ENCODE results near the gene KRTAP12-3.
"Not testable (repeated sequence)": the region's sequence is repeated elsewhere in the genome, so short reads cannot be mapped to it uniquely, and the experiment has no call there.

Gene KRTAP12-3

DNA sequence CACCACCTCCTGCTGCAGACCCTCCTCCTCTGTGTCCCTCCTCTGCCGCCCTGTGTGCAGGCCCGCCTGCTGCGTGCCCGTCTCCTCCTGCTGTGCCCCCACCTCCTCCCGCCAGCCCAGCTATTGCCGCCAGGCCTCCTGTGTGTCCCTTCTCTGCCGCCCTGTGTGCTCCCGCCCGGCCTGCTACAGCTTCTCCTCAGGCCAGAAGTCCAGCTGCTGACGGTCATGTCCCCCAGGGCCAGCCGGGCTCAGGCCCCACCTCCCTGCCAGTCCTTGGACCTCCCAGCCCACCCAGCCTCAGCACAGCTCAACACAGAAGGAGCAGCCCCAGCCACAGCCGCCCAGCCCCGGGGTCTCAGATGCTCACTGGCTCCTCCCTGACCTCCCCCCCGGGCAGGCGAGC lies 29.9 kb upstream of the KRTAP12-3 start:
- not testable (repeated sequence) for DNase-seq

DNA sequence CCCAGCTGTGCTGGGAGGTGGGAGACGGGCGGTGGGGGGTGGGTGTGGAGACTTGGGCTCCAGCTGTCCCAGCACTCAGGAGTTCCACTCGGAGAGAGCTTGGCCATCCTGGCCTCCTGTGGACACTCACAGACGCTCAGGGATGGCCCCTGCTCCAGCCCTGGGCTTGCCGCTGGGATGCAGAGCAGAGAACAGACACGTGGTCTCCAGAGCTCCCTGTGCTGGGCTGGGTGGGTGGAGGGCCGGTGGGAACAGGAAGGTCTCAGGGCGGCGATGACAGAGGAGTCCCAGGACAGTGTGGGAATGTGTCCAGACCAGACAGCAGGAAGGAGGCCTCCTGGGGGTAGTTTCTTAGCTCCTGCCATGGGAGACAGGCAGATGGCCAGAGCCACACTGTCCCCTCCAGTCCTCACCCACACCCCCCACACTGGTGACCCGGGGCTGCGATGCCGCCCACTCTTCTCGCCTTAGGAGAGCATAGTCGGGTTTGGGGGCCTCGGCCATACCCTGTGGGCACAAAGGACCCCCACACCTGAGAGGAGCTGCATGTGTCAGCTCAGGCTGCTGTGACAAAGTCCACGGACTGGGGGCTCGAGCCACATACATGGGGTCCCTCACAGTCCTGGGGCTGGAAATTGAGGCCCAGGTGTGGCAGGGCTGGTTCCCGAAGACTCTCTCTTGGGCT lies 28.9 kb upstream of the KRTAP12-3 start:
- no peak for DNase-seq

DNA sequence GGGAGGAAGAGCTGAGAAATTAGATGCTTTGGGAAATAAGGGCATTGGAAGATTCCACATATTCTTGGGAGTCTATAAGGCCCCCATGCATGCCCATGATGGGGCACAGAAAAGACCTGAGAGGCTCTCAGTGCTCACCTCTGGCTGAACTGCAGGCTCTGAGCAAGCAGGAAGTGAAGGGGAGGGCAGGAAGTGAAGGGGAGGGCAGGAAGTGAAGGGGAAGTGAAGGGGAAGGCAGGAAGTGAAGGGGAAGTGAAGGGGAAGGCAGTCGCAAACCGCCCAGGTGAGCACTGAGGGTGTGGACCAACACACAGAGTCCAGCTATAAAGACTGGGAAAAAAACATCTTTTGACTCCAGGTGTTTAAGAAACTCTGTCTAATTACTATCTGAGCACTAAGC lies 27.3 kb upstream of the KRTAP12-3 start:
- no peak for DNase-seq

DNA sequence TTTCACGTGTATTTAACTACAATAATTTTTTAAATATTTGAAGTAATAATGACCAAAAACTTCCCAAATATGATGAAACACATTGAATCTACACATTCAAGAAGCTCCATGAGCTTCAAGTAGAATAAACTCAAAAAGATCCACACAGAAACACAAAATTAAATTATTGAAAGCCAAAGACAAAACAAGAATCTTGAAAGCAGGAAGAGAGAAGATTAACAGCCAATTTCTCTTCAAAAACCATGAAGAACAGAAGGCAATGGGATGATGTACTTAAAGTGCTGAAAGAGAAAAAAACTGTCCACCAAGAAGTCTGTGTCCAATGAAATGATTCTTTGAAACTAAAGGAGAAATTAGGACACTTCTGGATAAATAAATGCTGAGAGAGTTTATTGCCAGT lies 25.7 kb upstream of the KRTAP12-3 start:
- no peak for DNase-seq

DNA sequence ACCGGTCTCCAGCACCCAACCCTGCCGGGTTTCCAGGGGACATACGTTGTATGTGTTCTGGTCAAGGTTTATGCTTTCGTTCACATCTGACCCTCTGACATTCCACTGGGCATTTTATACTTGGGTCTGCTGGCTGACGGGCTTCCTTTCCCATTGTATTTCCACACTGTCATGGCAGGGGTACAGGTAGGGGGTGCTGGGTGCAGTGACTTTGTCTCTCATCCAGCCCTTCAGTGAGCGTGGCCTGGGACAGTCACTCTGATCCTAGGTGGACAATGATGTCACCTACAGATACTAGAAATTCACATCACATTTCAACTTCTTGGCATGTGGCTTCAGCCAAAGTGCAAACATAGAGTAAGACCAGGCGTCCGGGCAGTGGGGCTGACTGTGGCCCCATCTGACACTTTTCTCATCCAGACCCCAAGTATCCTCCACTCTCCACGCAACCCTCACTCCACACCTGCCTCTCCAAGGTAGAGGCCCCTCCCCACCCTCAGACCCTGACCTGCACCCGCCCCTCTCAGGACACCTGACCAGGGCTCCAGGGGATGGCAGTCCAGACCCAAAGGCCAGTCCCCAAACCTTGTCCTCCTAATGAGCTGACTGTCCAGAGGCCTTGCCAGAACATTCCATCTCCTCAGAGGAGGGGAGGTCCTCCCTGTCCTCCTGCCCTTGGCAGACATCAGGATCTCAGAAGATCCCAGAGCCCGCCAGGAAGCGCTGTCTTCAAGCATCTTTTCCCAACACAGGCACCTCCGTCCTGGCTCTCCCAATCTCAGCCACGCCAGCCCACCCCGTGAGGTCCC lies 21.3 kb upstream of the KRTAP12-3 start:
- no peak for DNase-seq

DNA sequence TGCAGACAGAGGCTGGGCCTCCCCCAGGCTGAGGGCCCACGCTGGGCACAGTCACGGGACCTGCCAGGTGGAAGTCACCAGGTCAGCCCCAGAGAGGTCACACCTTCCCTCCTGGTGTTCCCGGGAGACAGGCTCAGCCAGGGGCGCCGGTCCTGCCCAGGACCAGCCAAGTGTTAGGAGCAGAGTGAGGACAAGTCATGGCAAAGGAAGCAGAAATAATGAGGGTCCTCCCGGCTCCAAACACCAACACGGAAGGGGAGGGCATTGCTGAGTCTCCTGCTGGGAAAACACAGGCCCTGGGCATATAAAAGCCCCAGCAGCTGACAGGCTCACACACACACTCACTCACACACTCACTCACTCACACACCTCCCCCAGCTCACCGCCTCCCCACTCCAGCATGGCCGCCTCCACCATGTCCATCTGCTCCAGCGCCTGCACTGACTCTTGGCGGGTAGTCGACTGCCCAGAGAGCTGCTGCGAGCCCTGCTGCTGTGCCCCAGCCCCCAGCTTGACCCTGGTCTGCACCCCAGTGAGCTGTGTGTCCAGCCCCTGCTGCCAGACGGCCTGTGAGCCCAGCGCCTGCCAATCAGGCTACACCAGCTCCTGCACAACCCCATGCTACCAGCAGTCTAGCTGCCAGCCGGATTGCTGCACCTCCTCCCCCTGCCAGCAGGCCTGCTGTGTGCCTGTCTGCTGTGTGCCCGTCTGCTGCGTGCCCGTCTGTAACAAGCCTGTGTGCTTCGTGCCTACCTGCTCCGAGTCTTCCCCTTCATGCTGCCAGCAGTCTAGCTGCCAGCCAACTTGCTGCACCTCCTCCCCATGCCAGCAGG lies 20.5 kb upstream of the KRTAP12-3 start, which contains the start of gene KRTAP10-10:
Gene KRTAP10-10 (plus strand): TSS at position 339 of the 833 bp plus-strand sequence. CDS start 62 bp downstream, at position 401.
- no peak for DNase-seq

DNA sequence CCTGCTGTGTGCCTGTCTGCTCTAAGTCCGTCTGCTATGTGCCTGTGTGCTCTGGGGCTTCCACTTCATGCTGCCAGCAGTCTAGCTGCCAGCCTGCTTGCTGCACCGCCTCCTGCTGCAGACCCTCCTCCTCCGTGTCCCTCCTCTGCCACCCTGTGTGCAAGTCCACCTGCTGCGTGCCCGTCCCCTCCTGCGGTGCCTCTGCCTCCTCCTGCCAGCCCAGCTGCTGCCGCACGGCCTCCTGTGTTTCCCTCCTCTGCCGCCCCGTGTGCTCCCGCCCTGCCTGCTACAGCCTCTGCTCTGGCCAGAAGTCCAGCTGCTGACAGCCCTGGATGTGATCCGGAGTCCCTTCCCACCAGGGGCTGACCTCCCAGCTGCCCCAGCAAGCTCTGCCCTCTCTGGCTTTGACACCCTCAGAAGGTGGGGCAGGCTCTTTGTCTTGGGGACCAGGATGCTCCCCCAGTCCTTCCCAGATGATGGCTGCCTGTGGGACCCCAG lies 19.8 kb upstream of the KRTAP12-3 start:
- not testable (repeated sequence) for DNase-seq

DNA sequence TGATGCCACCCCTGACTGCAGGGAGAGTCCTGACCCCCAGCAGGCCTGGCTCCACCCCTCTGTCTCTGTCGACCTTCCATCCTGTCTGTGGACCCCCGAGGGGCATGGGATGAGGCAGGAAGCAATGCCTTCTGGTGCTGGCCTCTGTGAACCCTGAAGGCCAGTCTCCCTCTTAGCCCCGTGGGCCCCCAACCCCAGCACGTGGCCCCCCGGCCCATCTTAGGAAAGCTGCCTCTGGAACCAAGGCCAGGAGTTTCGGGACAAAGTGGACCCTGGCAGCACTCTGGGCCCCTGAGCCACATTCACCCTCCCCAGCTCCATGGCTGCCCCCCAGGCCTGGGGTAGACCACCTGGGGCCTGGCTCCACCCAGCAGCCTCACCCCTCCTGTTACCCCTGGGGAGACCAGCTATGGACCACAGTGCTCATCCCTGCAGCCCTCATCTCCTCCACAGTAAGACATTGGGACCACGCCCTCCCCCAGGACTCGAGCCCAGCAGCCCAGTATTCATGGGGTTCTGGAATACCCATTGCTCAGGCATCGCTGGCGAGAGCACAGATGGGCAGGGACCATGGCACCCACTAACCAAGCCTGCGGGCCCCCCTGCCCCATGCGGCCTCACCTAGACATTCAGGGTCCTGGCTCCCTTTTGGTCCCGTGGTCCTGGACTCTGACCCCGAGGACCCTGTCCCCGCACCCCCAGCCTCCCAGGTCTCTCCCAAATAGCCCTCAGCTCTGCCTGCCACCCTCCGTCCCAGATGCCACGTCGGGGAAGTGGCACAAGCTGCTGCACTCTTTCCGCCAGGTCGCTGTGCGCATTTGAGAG lies 19.0 kb upstream of the KRTAP12-3 start:
- not testable (repeated sequence) for DNase-seq

DNA sequence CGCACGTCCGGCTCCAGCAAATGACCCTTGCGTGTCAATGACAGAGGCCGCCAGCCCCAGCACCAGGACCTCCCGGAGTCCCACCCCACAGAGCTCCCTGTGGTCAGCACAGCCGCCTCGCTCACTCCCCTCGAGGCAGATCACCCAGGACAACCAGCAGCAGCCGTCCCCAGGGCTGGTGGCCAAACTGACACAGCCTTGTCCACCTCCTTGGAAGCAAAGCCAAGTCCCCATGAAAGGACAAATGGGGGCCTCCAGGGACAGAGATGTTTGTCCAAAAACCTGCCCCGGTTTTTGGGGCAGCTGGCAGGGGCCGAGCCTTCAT lies 18.4 kb upstream of the KRTAP12-3 start:
- DNase-seq: no peak

DNA sequence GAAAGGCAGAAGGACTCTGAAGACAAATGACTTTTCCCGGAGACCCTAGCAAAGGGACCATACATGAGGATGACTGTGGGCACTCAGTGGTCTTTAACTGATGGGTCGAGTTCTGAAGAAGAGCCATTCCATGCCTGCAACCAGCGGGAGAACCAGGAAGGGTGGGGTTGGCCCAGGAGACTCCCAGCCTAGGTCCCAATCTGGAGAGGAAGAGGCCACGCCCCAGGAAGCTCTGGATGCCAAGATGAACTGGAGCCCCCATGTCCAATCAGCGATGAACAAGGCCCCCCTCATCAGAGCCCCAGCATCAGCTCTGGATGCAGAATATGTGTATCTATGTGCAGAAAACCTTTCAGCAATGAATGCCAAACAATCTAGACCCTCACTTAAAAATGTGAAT lies 17.0 kb upstream of the KRTAP12-3 start:
- DNase-seq: no peak

DNA sequence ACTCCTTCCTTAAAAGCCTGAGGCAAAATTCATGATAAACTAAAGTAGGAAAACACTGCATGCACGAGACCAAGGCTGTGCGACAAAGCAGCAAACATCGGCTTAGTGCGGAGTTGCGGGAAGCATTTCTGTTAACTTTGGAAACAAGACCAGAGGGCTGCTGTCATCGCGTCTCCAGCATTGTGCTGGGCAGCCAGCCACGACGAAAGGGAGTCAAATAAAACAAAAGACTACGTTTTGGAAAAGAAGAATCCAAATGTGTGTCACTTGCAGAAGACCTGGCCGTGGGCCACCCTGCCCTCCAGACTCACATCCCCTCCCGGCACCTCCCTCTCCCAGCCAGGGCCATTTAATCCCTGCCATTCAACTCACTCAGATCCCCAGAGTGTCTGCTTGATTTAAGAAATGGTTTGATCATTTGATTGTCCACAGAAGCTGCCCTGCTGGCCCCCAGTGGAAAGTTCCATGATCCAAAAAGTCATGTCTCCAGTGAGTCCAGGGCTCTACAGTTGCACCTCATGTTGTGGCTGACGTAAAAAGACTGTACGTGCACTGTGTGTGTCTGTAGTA lies 13.9 kb upstream of the KRTAP12-3 start:
- DNase-seq: no peak

DNA sequence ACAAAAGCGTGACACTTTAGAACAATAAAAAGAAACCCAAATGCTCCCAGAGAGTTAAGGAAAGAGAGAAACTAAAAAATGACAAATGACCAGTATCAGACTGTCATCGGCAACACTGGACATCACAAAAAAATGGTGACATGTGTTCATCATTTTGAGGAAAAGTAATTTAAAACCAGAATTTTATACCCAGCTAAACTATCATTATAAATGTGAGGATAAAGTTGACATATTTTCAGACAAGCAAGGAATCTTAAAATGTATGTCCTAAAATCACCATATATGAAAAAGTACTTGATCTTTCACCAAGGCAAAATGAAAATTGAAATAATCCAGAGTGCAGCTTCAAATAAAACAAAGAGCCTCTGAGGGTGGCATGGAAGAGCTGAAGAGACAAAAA lies 12.9 kb upstream of the KRTAP12-3 start:
- DNase-seq: no peak

DNA sequence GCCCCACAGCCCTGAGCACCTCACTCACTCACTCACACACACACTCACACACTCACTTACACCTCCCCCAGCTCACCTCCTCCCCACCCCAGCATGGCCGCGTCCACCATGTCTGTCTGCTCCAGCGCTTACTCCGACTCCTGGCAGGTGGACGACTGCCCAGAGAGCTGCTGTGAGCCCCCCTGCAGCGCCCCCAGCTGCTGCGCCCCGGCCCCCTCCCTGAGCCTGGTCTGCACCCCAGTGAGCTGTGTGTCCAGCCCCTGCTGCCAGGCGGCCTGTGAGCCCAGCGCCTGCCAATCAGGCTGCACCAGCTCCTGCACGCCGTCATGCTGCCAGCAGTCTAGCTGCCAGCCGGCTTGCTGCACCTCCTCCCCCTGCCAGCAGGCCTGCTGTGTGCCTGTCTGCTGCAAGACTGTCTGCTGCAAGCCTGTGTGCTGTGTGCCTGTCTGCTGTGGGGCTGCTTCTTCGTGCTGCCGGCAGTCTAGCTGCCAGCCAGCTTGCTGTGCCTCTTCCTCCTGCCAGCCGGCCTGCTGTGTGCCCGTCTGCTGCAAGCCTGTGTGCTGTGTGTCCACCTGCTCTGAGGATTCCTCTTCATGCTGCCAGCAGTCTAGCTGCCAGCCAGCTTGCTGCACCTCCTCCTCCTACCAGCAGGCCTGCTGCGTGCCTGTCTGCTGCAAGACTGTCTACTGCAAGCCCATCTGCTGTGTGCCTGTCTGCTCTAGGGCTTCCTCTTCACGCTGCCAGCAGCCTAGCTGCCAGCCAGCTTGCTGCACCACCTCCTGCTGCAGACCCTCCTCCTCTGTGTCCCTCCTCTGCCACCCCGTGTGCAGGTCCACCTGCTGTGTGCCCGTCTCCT lies 11.1 kb upstream of the KRTAP12-3 start, which contains the start of gene KRTAP10-11:
Gene KRTAP10-11 (plus strand): TSS at position 49 of the 856 bp plus-strand sequence. CDS start 45 bp downstream, at position 94.
- DNase-seq: not testable (repeated sequence)

DNA sequence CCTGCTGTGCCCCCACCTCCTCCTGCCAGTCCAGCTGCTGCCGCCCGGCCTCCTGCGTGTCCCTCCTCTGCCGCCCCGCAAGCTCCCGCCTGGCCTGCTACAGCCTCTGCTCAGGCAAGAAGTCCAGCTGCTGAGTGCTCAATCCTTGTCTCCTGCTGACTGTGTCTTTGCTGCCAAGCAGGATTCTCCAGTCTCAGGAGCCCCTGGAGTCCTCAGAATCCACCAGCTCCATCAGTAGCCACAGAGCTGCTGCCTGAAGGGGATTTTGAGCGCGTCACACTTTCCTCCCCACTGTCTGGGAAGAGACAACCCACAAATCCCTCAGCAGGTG lies 10.5 kb upstream of the KRTAP12-3 start:
- no peak for DNase-seq

DNA sequence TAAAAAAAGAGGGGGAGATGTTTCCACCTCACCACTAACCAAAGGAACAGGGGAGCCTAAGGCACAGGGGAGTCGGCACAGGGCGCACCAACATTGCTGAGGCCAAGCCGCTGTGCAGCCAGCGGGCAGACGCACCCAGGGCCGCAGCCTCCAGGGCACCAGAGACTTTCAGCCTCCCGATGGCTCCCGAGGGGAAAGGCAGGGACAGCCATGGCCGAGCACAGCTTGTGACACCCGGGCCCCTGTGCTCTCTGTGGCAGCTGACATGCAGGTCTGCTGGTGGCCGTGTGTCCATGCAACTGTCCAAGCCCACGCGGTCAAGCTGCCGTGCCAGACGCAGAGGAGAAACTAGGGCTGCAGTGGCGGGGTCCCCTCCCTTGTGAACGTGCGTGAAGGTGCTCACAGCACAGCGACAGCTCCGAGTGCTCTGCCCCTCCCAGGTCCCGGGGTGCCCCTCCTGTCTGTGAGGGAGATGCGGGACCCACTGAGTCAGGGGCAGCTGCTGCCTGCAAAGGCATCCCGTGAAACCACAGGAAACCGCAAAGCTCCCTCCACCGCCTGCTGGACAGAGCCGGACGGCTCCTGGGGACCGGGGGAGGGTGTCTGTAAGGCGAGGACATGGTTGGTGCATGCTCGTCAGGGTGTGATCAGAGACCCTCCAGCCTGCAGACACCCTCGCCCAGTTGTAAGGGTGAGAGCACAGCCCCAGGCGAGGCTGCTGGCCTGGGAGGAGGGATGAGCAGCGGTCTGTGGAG lies 9.0 kb upstream of the KRTAP12-3 start:
- no peak for DNase-seq

DNA sequence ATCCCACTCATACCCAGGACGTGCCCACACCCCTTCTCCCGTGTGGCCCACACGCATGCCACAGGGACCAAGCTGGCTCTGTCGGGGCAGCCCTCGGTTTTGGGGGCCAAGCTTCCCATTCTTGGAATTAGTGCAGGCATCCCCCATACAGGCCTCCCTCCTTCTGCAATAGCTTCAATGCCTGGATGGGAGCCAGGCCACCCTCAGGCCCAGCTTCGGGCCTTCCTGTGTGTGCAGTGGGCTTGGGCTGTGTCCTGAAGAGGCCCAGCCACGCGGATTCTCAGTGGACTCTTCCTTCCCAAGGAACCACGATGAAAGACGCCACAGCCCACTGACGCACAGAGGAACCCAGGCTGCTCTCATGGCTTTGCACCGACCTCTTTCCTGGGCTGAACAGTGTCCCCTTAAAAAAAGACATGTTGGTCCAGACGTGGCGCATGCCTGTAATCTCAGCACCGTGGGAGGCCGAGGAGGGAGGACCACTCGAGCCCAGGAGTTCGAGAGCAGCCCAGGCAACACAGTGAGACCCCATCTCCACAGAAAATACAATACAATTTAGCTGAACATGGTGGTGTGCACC lies 8.1 kb upstream of the KRTAP12-3 start:
- no peak for DNase-seq

DNA sequence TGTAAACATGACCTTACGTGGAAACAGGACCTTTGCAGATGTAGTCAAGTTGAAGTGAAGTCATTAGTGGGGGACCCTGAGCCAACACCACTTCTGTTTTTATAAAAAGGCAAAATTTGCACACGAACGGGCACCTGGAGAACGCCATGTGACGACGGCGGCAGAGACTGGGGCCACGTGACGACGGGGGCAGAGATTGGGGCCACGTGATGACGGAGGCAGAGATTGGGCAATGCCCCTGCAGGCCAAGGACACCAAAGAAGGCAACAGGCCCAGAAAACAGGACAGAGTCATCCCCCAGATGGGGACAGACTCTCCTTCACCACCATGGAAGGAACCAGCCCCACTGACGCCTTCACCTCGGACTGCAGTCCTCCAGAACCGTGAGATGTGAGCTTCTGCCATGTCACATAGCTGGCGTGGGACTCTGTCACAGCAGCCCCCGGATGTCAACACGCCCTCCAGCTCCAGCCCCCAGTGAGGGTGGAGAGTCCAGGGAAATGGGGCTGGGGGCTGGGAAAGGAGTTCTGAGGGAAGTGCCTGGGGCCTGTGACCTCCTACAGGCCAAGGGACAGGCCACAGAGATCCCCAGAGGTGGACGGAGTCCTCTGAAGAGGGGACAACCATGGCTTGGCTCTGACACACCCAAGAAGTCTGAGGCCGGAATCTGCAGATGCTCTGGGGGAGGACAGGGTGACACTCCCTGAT lies 7.3 kb upstream of the KRTAP12-3 start:
- DNase-seq: no peak

DNA sequence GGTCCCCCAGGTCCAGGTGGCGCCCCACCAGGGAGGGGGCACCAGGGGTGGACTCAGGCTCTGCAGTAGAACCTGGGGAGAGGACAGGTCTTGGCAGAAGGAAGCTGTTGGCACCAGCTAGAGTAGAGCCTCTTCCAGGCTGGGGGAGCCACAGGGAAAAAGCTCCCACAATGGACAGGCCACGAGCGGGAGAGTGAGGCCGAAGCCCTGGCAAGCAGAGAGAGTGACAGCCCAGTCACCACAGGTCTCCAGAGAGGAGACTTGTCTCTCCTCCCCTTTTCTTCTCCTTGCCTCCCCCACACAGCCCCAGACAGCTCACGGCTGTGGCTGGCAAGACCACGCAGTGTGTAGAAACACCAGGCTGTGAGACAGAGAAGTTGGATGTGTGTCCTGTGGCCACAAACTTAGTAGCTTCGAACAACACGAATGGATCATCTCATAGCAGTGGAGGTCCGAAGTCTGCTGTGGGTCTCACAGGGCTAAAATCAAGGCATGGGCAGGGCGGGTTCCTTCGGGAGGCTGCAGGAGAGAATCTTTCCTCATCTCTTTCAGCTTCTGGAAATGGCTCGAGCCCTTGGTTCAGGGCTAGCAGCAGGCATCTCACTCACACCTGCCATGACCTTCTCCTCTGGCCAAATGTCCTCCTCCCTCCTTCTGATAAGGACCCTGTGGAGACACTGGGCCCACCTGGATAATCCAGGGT lies 6.6 kb upstream of the KRTAP12-3 start:
- no peak for DNase-seq

DNA sequence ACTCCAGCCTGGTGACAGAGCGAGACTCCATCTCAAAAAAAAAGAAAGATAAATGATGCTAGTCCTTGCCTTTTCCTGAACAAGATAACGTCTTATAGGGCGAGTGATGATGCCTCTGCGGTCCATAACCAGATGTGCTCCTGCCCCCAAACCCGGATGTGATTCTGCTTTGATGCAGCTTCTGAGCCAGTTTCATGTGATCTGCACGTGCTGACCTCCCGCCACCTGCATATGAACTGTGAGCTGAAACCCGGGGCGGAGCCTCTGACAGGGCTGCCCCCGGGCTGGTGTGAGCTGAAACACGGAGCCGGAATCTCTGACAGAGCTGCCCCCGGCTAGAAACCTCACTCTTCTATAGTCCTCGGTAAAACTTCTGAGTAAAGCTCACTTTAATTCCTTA lies 4.6 kb upstream of the KRTAP12-3 start:
- no peak for DNase-seq

Data from activated T-cell treated with anti-CD3 and anti-CD28 coated beads, Interleukin-2, amount 50 U/mL, for 1 hour (primary cell).